Measurements from ENCODE around the gene RDH14. TPM values are rescaled to one million over a fixed set of nuclear protein-coding genes. Genes with fewer than 3 reads are reported as not detected.

RDH14 gene
- total RNA-seq, 2 experiments from 2014 or later: 18.8 to 19.4 TPM

DNA sequence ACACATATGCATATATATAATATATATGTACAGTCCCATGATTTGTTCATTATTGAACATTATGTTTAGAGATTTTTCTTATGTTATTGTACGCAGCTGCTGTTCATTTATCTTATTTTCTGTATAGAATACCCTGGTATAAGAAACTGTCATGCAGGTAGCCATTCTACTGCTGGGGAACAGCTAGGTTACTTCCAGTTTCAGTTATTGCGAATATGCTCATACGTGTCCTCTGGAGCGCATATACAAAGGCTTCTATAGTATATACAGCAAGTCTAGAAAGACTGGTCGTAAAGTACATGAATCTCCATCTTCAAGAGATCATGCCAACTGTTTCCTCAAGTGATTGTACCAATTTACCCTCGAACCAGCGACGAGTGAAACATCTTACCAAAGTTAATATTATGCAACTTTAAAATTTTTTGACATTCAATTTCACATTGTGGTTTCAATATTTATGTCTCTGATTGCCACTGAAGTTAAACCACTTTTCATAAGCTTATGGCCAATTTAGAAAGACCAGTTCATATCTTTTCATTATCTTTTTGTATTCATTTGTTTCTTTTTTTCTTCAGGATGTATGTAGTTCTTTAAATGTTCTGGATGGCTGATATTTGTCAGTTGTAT, 53.5 kb downstream of the RDH14 start:
- TF ChIP-seq, protein P1, sequence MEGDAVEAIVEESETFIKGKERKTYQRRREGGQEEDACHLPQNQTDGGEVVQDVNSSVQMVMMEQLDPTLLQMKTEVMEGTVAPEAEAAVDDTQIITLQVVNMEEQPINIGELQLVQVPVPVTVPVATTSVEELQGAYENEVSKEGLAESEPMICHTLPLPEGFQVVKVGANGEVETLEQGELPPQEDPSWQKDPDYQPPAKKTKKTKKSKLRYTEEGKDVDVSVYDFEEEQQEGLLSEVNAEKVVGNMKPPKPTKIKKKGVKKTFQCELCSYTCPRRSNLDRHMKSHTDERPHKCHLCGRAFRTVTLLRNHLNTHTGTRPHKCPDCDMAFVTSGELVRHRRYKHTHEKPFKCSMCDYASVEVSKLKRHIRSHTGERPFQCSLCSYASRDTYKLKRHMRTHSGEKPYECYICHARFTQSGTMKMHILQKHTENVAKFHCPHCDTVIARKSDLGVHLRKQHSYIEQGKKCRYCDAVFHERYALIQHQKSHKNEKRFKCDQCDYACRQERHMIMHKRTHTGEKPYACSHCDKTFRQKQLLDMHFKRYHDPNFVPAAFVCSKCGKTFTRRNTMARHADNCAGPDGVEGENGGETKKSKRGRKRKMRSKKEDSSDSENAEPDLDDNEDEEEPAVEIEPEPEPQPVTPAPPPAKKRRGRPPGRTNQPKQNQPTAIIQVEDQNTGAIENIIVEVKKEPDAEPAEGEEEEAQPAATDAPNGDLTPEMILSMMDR (IDR thresholded peaks at IDR 0.05): no peak
- no peak overlapping the region for H3K4me3 Mint-ChIP-seq
- no peaks in the 10 kb centered on the region for H3K36me3 Mint-ChIP-seq (ENCODE audit: low read depth)
- intact Hi-C loops (cut with micrococcal nuclease): no loop called here
- peaks cover 13% of the 10 kb centered on the region for H3K27me3 Mint-ChIP-seq
- no peaks in the 10 kb centered on the region for H3K9me3 Mint-ChIP-seq
- DNase-seq: no peak
- no peak overlapping the region for H3K27ac Mint-ChIP-seq
- no peaks in the 10 kb centered on the region for H3K4me1 Mint-ChIP-seq (ENCODE audit: low read depth)
- ChIA-PET CTCF (interaction anchor here (1.4 kb wide), 1 partner anchor 14 kb away, joined by 4 read pairs; no protein-coding TSS in a partner anchor), POLR2A (no interaction called here)
- no peak for ATAC-seq

DNA sequence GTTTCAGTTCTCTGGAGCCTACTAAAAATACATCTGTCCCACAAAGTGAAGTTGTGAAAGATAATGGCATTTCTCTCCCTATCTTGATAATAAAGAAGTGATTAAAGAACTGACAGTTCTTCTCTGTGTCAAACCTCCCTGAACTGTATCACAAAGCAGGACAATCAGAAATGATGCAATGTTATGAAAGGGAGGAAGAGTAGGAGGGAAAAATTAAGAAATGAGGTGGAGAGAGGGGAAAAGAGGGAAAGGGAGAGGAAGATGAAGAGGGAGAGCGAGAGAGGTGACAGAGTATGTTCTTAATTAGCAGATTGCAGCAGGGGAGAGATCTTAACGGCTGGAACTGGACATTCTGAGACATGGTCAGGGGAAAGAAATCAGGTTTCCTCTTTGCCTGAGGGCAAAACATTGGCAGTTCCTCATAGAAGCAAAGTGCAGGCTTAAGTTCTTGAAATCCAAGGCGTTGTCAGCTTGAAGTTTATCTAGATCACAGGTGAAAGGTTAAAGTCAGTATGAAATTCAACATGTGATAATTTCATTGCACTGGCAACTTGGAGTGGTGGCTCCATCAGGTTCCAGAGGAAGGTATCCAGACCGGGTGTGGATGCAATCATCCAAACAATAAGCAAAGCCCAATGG, 54.6 kb downstream of the RDH14 start:
- Mint-ChIP-seq H3K36me3 (ENCODE audit: low read depth) (no peaks in the 10 kb centered on the region), H3K27ac (no peak overlapping the region), H3K9me3 (no peaks in the 10 kb centered on the region), H3K27me3 (peaks cover 8% of the 10 kb centered on the region), H3K4me1 (ENCODE audit: low read depth) (no peaks in the 10 kb centered on the region), H3K4me3 (no peak overlapping the region)
- ChIA-PET CTCF (interaction anchor here (1.5 kb wide), 1 partner anchor 14 kb away, joined by 4 read pairs; no protein-coding TSS in a partner anchor), POLR2A (no interaction called here)
- intact Hi-C loops (cut with micrococcal nuclease): no loop called here
- TF ChIP-seq, protein P1 (IDR thresholded peaks at IDR 0.05): no peak
- DNase-seq (no peak), ATAC-seq (no peak)

Other genes starting within 250 kb of the RDH14 start
- not detected for gene NT5C1B, start 28.9 kb upstream of the RDH14 start, total RNA-seq

All from activated CD8-positive, alpha-beta T cell treated with anti-CD3 and anti-CD28 coated beads for 36 hours (primary cell).